WTC11 (cell line): ENCODE measurements around the gene APMAP. TPM values are rescaled to one million over a fixed set of nuclear protein-coding genes. Genes with fewer than 3 reads are reported as not detected.

Experiments used
- ATAC-seq: fragments of 200-7000 bp; cut with Tn5 transposase; 2 replicates; pipeline ENCODE4 v1.10.0; 2021; ENCODE audit warnings: mild to moderate bottlenecking, moderate library complexity
- CTCF ChIA-PET: fragments of 300-600 bp; sonication (Branson Sonifier 250); formaldehyde crosslinking; loops from one replicate; lab custom pipeline; 2021; ENCODE audit warnings: antibody characterized with exemption; lab: Charles Lee
- POLR2A ChIA-PET: fragments of 350-600 bp; sonication (Branson Sonifier 250); formaldehyde crosslinking; loops from one replicate; lab custom pipeline; 2021; ENCODE audit warnings: antibody characterized with exemption; lab: Charles Lee
- DNase-seq: peaks from one replicate; pipeline ENCODE4 v3.0.0; 2021; ENCODE audit warnings: low spot score
- H3K27ac Mint-ChIP-seq: 2 replicates; pipeline ENCODE4 v1.8.0; 2021; ENCODE audit warnings: mixed read lengths
- H3K27me3 Mint-ChIP-seq: 2 replicates; pipeline ENCODE4 v1.8.0; 2021; ENCODE audit warnings: low read depth, mild to moderate bottlenecking, moderate library complexity, mixed read lengths
- H3K36me3 Mint-ChIP-seq: 2 replicates; pipeline ENCODE4 v1.8.0; 2021; ENCODE audit warnings: mixed read lengths
- H3K4me1 Mint-ChIP-seq: 2 replicates; pipeline ENCODE4 v1.8.0; 2022; ENCODE audit warnings: mixed read lengths
- H3K4me3 Mint-ChIP-seq: 2 replicates; pipeline ENCODE4 v1.8.0; 2021; ENCODE audit warnings: mild to moderate bottlenecking, moderate library complexity, mixed read lengths
- H3K9me3 Mint-ChIP-seq: 2 replicates; pipeline ENCODE4 v1.8.0; 2021; ENCODE audit warnings: mixed read lengths
- ATF1 ChIP-seq: sonication (generic); formaldehyde crosslinking; IDR thresholded peaks from 2 replicates; pipeline ENCODE4 v1.8.1; 2023; ENCODE audit warnings: mild to moderate bottlenecking, moderate library complexity, missing genetic modification reagents
- ATF3 ChIP-seq: sonication (generic); formaldehyde crosslinking; conservative IDR thresholded peaks from 2 replicates; pipeline ENCODE4 v1.8.1; 2022; ENCODE audit warnings: mild to moderate bottlenecking, missing genetic modification reagents
- ATF6 ChIP-seq: sonication (generic); formaldehyde crosslinking; IDR thresholded peaks from 2 replicates; pipeline ENCODE4 v1.8.1; 2023; ENCODE audit warnings: mild to moderate bottlenecking, missing genetic modification reagents
- E2F1 ChIP-seq: sonication (generic); formaldehyde crosslinking; IDR thresholded peaks from 2 replicates; pipeline ENCODE4 v1.8.0; 2022; ENCODE audit warnings: mild to moderate bottlenecking, missing genetic modification reagents
- EMX1 ChIP-seq: fragments of 250-450 bp; sonication (Bioruptor Pico); IDR thresholded peaks from 2 replicates; pipeline ENCODE4 v1.8.0; 2021; ENCODE audit warnings: mild to moderate bottlenecking
- ERG ChIP-seq: fragments of 250-450 bp; sonication (Bioruptor Pico); IDR thresholded peaks from 2 replicates; pipeline ENCODE4 v1.8.0; 2021; ENCODE audit warnings: mild to moderate bottlenecking
- FOXK1 ChIP-seq: sonication (generic); formaldehyde crosslinking; IDR thresholded peaks from 2 replicates; pipeline ENCODE4 v1.8.0; 2022; ENCODE audit warnings: mild to moderate bottlenecking, moderate library complexity, missing genetic modification reagents
- FOXP4 ChIP-seq: sonication (generic); formaldehyde crosslinking; IDR thresholded peaks from 2 replicates; pipeline ENCODE4 v1.8.0; 2022; ENCODE audit warnings: mild to moderate bottlenecking, missing genetic modification reagents
- GABPB1 ChIP-seq: sonication (generic); formaldehyde crosslinking; IDR thresholded peaks from 2 replicates; pipeline ENCODE4 v1.8.1; 2023; ENCODE audit warnings: mild to moderate bottlenecking, missing genetic modification reagents
- HMGXB4 ChIP-seq: sonication (generic); formaldehyde crosslinking; IDR thresholded peaks from 2 replicates; pipeline ENCODE4 v1.8.1; 2023; ENCODE audit warnings: mild to moderate bottlenecking, moderate library complexity, missing genetic modification reagents
- IRF2 ChIP-seq: sonication (generic); formaldehyde crosslinking; IDR thresholded peaks from 2 replicates; pipeline ENCODE4 v1.8.0; 2022; ENCODE audit warnings: low read depth, missing genetic modification reagents, borderline replicate concordance
- KAT7 ChIP-seq: sonication (generic); formaldehyde crosslinking; IDR thresholded peaks from 2 replicates; pipeline ENCODE4 v1.8.1; 2023; ENCODE audit warnings: missing genetic modification reagents, mild to moderate bottlenecking, borderline replicate concordance
- MAX ChIP-seq: sonication (generic); formaldehyde crosslinking; IDR thresholded peaks from 2 replicates; pipeline ENCODE4 v1.8.0; 2022; ENCODE audit warnings: mild to moderate bottlenecking, missing genetic modification reagents
- PRDM15 ChIP-seq: sonication (generic); formaldehyde crosslinking; IDR thresholded peaks from 2 replicates; pipeline ENCODE4 v1.8.0; 2022; ENCODE audit warnings: missing genetic modification reagents
- RELA ChIP-seq: sonication (generic); formaldehyde crosslinking; IDR thresholded peaks from 2 replicates; pipeline ENCODE4 v1.8.1; 2022; ENCODE audit warnings: missing genetic modification reagents, mild to moderate bottlenecking, borderline replicate concordance
- SOX15 ChIP-seq: fragments of 250-450 bp; sonication (Bioruptor Pico); IDR thresholded peaks from 2 replicates; pipeline ENCODE4 v1.9.0; 2021; ENCODE audit warnings: mild to moderate bottlenecking
- TEAD4 ChIP-seq: sonication (generic); formaldehyde crosslinking; IDR thresholded peaks from 2 replicates; pipeline ENCODE4 v1.8.0; 2022; ENCODE audit warnings: mild to moderate bottlenecking, missing genetic modification reagents
- USF2 ChIP-seq: sonication (generic); formaldehyde crosslinking; IDR thresholded peaks from 2 replicates; pipeline ENCODE4 v1.8.1; 2023; ENCODE audit warnings: mild to moderate bottlenecking, missing genetic modification reagents, moderate library complexity
- ZNF219 ChIP-seq: sonication (generic); formaldehyde crosslinking; IDR thresholded peaks from 2 replicates; pipeline ENCODE4 v1.8.0; 2023; ENCODE audit warnings: missing genetic modification reagents, mild to moderate bottlenecking, borderline replicate concordance
- ZNF232 ChIP-seq: sonication (generic); formaldehyde crosslinking; IDR thresholded peaks from 2 replicates; pipeline ENCODE4 v1.8.0; 2022; ENCODE audit warnings: mild to moderate bottlenecking, missing genetic modification reagents
- ZNF416 ChIP-seq: fragments of 250-450 bp; sonication (Bioruptor Pico); IDR thresholded peaks from 2 replicates; pipeline ENCODE4 v1.9.0; 2021; ENCODE audit warnings: mild to moderate bottlenecking, inconsistent platforms
- ZNF425 ChIP-seq: fragments of 250-450 bp; sonication (Bioruptor Pico); conservative IDR thresholded peaks from 2 replicates; pipeline ENCODE4 v1.9.0; 2021; ENCODE audit warnings: mild to moderate bottlenecking
- total RNA-seq: library from RNA; stranded (reverse); gene quantifications from 3 replicates; pipeline ENCODE4 v1.2.3, GENCODE V29; 2021

The APMAP gene
- total RNA-seq, 1 experiment from 2014 or later = 55.3 TPM

- TF ChIP-seq ZNF425 (CRISPR knock-in tag) = no peak
- TF ChIP-seq IRF2 = no peak
- no peak for TF ChIP-seq MAX (CRISPR knock-in tag)
- no peak for TF ChIP-seq ERG (CRISPR knock-in tag)
- TF ChIP-seq USF2 (CRISPR knock-in tag) = no peak
- TF ChIP-seq HMGXB4 (CRISPR knock-in tag) = no peak
- no peak for TF ChIP-seq TEAD4
- no peak for TF ChIP-seq KAT7 (CRISPR knock-in tag)
- no peak for TF ChIP-seq ZNF232
- TF ChIP-seq ATF3 (CRISPR knock-in tag) = no peak
Observed at GRCh38 chr20:24935140-24935539, 57.4 kb downstream of the APMAP start (continued).

GRCh38 chr20:24934716-24935115 is 57.8 kb downstream of the APMAP start:
- ChIA-PET POLR2A (no interaction called here), CTCF (no interaction called here)
- no peaks in the 10 kb centered on the region; the same call in 1 of the 2 replicates for H3K27me3 Mint-ChIP-seq
- no peak overlapping the region for H3K4me3 Mint-ChIP-seq
- peaks cover 3% of the 10 kb centered on the region for H3K36me3 Mint-ChIP-seq
- DNase-seq (no peak), ATAC-seq (no peak)
- no peak overlapping the region for H3K27ac Mint-ChIP-seq
- H3K4me1 Mint-ChIP-seq = peaks cover 14% of the 10 kb centered on the region
- H3K9me3 Mint-ChIP-seq = peaks cover 23% of the 10 kb centered on the region
- TF ChIP-seq GABPB1 (CRISPR knock-in tag) (no peak), ATF1 (CRISPR knock-in tag) (no peak), RELA (CRISPR knock-in tag) (no peak), FOXP4 (no peak), FOXK1 (no peak), E2F1 (CRISPR knock-in tag) (no peak), PRDM15 (CRISPR knock-in tag) (no peak), SOX15 (no peak), ATF6 (CRISPR knock-in tag) (no peak), ZNF416 (CRISPR knock-in tag) (no peak), ZNF219 (no peak), EMX1 (CRISPR knock-in tag) (no peak)
